Coronary artery (tissue), 2 donors: ENCODE measurements around the gene MYCT1.

Experiments
- DNase-seq: peaks from one replicate; pipeline ENCODE4 v3.0.0-alpha.2; 2017; ENCODE audit warnings: low spot score
- H3K27ac ChIP-seq, 2 donors: fragments of 200-600 bp; sonication (generic); one replicate each; pipeline ENCODE4 v1.5.1; 2016 to 2019
- H3K4me3 ChIP-seq: fragments of 200-600 bp; sonication (generic); 2 replicates; pipeline ENCODE4 v1.5.1; 2016; ENCODE audit warnings: mild to moderate bottlenecking, moderate library complexity
- CTCF ChIP-seq: fragments of 200-600 bp; sonication (generic); IDR thresholded peaks from one replicate; pipeline ENCODE4 v1.5.1; 2019; ENCODE audit warnings: antibody characterized with exemption

MYCT1 gene, protein sequence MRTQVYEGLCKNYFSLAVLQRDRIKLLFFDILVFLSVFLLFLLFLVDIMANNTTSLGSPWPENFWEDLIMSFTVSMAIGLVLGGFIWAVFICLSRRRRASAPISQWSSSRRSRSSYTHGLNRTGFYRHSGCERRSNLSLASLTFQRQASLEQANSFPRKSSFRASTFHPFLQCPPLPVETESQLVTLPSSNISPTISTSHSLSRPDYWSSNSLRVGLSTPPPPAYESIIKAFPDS

GRCh38 chr6:152697634-152698033 is at the start of gene MYCT1:
TSS of gene MYCT1 (plus strand) at chr6:152697897. CDS start at chr6:152697903, 6 bp downstream.
- Histone ChIP-seq H3K27ac (no peak within 1 kb of the TSS), H3K4me3 (no peak within 1 kb of the TSS)
- no peak for DNase-seq

GRCh38 chr6:152648105-152648504 is 49.6 kb upstream of the MYCT1 start:
- no peak for DNase-seq
- no peak overlapping the region for H3K4me3 ChIP-seq
- TF ChIP-seq CTCF = no peak
- H3K27ac ChIP-seq = no peak overlapping the region

More at GRCh38 chr6:152697634-152698033, at the start of gene MYCT1:
- no peak for TF ChIP-seq CTCF

DNA sequence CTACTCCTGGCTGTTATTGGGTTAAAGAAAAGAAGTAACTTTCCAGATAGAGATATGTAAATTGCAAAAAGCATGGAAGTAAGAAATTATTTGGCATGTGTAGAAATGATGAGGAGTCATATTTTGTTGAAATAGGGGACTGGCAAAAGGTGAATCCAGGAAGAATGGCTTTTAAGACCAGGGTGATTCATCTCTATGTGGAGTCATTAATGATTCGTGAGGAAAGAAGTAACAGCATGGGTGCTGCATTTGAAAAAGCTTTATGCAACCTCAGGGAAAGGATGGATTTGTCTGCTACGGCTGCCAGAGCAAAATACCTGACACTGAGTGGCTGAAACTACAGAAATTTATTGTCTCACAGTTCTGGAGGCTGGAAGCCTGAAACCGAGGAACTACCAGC is 45.7 kb upstream of the MYCT1 start:
- DNase-seq = no peak
- Histone ChIP-seq H3K27ac (no peak overlapping the region), H3K4me3 (no peak overlapping the region)
- no peak for TF ChIP-seq CTCF

- no peak for DNase-seq
- TF ChIP-seq CTCF = no peak
- no peak overlapping the region for H3K4me3 ChIP-seq
- no peak overlapping the region for H3K27ac ChIP-seq
Observed at GRCh38 chr6:152661776-152662175, 35.9 kb upstream of the MYCT1 start.

- H3K4me3 ChIP-seq = no peak overlapping the region
- no peak for DNase-seq
- no peak for TF ChIP-seq CTCF
- H3K27ac ChIP-seq = no peak overlapping the region
Observed at GRCh38 chr6:152669895-152670294, 27.8 kb upstream of the MYCT1 start.

GRCh38 chr6:152671171-152671570 is 26.5 kb upstream of the MYCT1 start:
- no peak for DNase-seq
- Histone ChIP-seq H3K4me3 (no peak overlapping the region), H3K27ac (no peak overlapping the region)
- TF ChIP-seq CTCF = no peak

DNA sequence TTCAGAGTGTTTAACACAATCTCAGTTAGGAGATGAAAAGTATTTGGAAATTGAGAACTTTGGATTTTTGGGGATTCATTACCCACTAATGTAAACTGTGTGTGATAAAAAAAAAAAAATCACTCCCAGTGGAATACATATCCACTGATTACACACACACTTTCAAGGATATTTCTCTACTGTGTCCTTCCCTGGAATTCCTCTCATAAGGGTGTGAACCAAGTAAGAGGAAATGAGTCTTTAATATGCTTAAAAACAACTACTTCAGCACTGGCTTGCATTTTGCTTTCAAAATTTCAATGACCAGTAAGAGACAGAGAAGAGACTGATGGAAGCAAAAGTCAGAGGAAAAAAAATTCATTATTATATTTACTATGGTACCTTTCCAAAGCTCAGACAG is 24.5 kb upstream of the MYCT1 start:
- no peak overlapping the region for H3K27ac ChIP-seq
- H3K4me3 ChIP-seq = no peak overlapping the region
- no peak for DNase-seq
- TF ChIP-seq CTCF = no peak
